ENCODE results near the gene LILRB1.
"Not testable (repeated sequence)": the region's sequence is repeated elsewhere in the genome, so short reads cannot be mapped to it uniquely, and the experiment has no call there.

LILRB1 gene

GRCh38 chr19:54616057-54616456 lies 14.2 kb upstream of the LILRB1 start:
- H3K27ac ChIP-seq, result no peak overlapping the region
- TF ChIP-seq CTCF (IDR thresholded peaks at IDR 0.05) (no peak), ZFX (IDR thresholded peaks at IDR 0.05; ENCODE audit: borderline replicate concordance) (no peak)

- H3K27ac ChIP-seq, result no peak overlapping the region
- TF ChIP-seq ZFX (IDR thresholded peaks at IDR 0.05; ENCODE audit: borderline replicate concordance), result no peak
- no peak for TF ChIP-seq CTCF (IDR thresholded peaks at IDR 0.05)
Measured at GRCh38 chr19:54616821-54617560, 13.3 kb upstream of the LILRB1 start.

GRCh38 chr19:54620464-54620863 lies 9.8 kb upstream of the LILRB1 start:
- TF ChIP-seq ZFX (IDR thresholded peaks at IDR 0.05; ENCODE audit: borderline replicate concordance) (no peak), CTCF (IDR thresholded peaks at IDR 0.05) (no peak)
- no peak overlapping the region for H3K27ac ChIP-seq

GRCh38 chr19:54622431-54622830 lies 7.9 kb upstream of the LILRB1 start:
- TF ChIP-seq ZFX (IDR thresholded peaks at IDR 0.05; ENCODE audit: borderline replicate concordance), result no peak
- TF ChIP-seq CTCF (IDR thresholded peaks at IDR 0.05), result no peak
- no peak overlapping the region for H3K27ac ChIP-seq

GRCh38 chr19:54624234-54624633 lies 6.0 kb upstream of the LILRB1 start:
- H3K27ac ChIP-seq, result not testable (repeated sequence)

GRCh38 chr19:54624934-54625730 lies 5.2 kb upstream of the LILRB1 start:
- H3K27ac ChIP-seq, result not testable (repeated sequence)

GRCh38 chr19:54626757-54627156 lies 3.5 kb upstream of the LILRB1 start:
- TF ChIP-seq CTCF (IDR thresholded peaks at IDR 0.05) (no peak), ZFX (IDR thresholded peaks at IDR 0.05; ENCODE audit: borderline replicate concordance) (no peak)
- no peak overlapping the region for H3K27ac ChIP-seq

GRCh38 chr19:54627912-54628311 lies 2.4 kb upstream of the LILRB1 start:
- not testable (repeated sequence) for H3K27ac ChIP-seq

GRCh38 chr19:54630782-54631181 lies 498 bp downstream of the LILRB1 start:
- TF ChIP-seq CTCF (IDR thresholded peaks at IDR 0.05) (no peak), ZFX (IDR thresholded peaks at IDR 0.05; ENCODE audit: borderline replicate concordance) (no peak)
- no peak overlapping the region for H3K27ac ChIP-seq

- H3K27ac ChIP-seq, result not testable (repeated sequence)
Measured at GRCh38 chr19:54631489-54632337, 1.4 kb downstream of the LILRB1 start.

- not testable (repeated sequence) for H3K27ac ChIP-seq
Measured at GRCh38 chr19:54632517-54632916, 2.2 kb downstream of the LILRB1 start.

Data from 22Rv1 (cell line).